CD4-positive, alpha-beta T cell treated with Interleukin-2 at 100 ng/mL for 4 hours (primary cell): Measurements from ENCODE around the gene ZNF70.
"Not testable (repeated sequence)": the region's sequence is repeated elsewhere in the genome, so short reads cannot be mapped to it uniquely, and the experiment has no call there.

ENCODE experiments used
- DNase-seq: peaks from one replicate; pipeline ENCODE4 v3.0.0-alpha.2; 2020; ENCODE audit warnings: low spot score

The ZNF70 gene

GRCh38 chr22:23756891-23757290 is 6.0 kb upstream of the ZNF70 start:
- no peak for DNase-seq

- DNase-seq, result no peak
Measured at GRCh38 chr22:23755711-23756110, 4.8 kb upstream of the ZNF70 start.

DNA sequence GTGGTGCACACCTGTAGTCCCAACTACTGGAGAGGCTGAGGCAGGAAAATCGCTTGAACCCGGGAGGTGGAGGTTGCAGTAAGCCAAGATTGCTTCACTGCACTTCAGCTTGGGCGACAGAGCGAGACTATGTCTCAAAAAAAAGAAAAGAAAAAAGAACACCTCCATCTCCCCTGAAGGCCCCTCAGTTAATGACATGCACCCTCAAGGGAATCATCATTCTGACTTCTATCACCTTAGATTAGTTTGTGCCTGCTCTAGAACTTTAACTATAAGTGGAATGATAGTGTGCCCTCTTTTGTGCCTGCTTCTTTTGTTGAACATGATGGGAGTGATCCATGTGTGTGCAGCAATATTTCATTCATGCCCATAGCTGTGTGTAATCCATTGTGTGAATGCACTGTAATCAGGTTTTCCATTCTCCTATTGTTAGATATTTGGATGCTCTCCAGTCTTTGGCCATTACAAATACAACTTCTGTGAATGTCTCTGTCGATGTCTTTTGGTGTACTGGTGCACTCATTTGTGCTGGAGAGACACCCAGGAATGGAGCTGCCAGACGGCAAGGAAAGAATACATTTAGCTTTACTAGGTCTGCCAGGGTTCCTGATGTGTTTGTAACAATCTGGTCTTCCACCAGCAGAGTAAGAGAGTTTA is 4.2 kb upstream of the ZNF70 start:
- no peak for DNase-seq

DNA sequence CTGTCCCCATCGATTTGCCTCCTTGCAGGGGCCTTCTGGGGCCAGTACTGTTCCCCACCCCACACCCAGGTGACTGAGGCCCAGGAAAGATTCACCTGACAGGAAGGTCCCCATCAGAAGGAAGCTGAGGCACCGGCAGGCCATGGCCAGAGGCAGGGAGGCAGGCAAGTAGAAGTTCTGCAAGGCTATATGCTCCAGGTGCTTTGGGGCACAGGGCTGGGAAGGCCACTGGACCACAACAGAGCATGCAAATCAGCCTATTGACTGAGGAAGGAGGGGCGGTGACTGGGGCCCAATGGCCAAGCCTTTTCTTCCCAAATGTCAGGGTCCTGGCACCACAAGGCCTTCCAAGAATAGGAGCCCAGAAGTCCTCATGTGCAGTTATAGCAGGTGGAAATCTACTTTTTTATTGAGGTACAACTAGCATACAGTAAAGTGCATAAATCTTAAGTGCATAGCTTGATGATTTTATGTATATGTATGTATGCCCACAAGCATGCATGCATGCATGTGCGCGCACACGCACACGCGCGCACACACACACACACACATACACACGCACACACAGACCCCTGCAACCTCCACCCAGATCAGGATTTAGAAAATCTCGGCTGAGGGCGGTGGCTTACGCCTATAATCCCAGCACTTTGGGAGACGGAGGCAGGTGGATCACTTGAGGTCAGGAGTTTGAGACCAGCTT is 3.5 kb upstream of the ZNF70 start, which contains the start of gene VPREB3:
Gene VPREB3 (minus strand): TSS at position 206 of the 700 bp plus-strand sequence. CDS start 62 bp downstream, at position 144.
- DNase-seq, result no peak

DNA sequence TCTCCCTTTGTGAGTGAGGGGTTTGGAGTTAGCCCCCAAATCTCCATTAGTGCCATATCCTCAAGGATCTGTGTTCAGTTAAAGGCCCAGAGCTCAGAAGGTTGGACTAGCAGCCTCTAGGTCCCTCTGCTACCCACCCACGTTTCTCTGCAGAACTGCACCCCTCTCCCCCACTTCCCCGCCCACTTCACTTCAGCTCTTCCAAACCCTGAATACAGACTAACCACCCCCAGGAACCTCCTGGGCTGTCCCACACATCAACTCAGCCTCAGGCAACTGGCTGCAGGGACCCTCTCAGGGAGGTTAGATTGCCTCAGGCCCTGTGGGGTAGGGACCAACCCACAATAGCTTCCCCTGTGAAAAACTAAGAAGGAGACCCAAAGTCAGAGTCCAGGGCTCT is 2.5 kb upstream of the ZNF70 start:
- no peak for DNase-seq

DNA sequence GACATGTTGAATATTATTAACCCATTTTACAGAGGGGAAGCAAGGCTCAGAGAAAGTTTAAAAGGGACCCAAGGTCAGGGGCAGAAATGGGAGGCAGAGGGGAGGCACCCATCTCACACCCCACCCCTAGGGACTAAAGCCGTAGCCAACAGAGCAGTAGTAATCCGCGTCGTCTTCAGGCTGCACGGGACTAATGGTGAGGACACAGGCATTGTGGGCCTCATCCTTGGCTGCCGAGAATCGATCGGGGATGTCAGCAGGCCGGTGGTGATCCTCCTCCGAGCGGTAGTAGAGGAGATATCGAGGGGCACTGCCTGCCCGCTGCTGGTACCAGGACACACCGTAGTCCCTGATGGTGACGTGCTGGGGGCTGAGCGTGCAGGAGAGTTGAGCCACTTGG is 1.8 kb upstream of the ZNF70 start:
- DNase-seq, result no peak

GRCh38 chr22:23752090-23752691 is 1.3 kb upstream of the ZNF70 start:
- no peak for DNase-seq

DNA sequence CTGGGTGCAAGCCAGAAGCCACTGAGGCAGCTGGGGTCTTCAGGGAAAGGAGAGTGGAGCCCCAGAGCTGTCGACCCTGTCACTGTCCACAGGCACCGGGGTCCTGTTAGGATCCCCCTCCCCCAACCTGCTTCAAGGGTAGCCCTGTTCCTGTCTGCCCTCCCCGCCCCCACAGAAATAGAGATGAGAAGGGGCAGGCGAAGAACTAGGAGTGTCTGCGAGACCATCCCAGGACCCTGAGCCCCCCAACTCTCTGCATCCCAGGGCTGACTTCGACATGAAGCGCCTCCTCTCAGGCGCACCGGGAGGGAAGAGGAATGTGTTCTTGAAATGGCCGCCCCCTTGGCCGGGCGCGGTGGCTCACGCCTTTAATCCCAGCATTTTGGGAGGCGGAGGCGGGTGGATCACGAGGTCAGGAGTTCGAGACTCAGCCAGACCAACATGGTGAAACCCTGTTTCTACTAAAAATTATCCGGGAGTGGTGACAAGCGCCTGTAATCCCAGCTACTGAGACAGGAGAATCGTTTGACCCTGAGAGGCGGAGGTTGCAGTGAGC is 607 bp upstream of the ZNF70 start:
- no peak for DNase-seq

- DNase-seq, result no peak
Measured at GRCh38 chr22:23750367-23750713, 572 bp downstream of the ZNF70 start.

DNA sequence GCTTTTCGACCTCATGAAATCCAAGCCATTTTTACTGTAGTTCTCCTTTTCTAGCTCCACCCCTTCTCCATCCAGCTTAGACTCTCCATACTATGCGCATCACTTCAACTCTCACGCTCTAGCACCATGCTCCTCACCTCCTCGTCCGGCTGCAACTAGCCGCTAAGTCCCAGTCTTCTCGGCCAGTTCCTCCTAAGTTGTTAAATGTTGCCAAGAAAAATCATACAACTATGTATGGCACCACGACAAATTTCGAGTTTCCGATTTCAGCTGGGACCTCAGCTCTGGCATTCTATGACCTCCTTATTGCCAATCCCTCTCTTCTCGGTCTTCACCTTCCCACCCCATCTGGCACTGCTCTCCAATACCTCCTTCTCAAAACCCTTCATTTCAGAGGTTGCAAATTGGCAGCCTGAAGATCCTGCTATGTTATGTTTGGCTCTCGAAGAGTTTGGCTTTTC is 1.0 kb downstream of the ZNF70 start:
- DNase-seq, result no peak

DNA sequence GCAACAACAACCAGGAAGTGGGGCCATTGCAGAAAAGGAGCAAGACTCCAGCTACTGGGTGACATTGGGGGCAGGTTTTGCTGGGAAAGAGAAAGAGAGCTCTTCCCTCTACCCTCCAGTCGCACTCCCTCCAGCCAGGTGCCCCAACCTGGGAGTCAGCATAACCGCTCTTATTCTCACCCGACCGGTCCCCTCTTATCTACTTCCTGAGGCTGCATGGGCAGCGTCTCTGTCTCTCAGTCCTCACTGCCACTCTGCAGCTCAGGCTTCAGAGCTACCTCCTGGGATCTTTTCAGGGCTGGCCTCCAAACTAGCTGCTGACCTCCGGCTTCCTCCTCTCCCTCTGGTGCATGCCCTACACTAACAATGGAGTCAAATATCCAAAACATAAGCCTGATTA is 5.1 kb downstream of the ZNF70 start:
- no peak for DNase-seq

DNA sequence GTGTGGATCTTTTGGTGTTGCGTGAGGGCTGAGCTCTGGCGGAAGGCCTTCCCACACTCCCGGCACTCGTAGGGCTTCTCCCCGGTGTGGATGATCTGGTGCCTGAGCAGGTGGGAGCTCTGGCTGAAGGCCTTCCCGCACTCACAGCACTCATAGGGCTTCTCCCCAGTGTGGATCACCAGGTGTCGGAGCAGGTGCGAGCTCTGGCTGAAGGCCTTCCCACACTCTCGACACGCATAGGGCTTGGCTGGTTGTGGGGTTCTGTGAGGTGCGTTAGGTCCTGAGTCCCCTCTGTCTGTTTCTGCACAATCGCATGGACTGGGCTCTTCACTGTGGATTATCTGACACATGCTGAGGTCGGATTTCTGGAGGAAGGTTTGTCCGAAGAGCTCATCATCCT is 6.4 kb downstream of the ZNF70 start:
- DNase-seq, result no peak

- DNase-seq, result no peak
Measured at GRCh38 chr22:23744001-23744400, 6.9 kb downstream of the ZNF70 start.

- no peak for DNase-seq
Measured at GRCh38 chr22:23743303-23743705, 7.6 kb downstream of the ZNF70 start.

DNA sequence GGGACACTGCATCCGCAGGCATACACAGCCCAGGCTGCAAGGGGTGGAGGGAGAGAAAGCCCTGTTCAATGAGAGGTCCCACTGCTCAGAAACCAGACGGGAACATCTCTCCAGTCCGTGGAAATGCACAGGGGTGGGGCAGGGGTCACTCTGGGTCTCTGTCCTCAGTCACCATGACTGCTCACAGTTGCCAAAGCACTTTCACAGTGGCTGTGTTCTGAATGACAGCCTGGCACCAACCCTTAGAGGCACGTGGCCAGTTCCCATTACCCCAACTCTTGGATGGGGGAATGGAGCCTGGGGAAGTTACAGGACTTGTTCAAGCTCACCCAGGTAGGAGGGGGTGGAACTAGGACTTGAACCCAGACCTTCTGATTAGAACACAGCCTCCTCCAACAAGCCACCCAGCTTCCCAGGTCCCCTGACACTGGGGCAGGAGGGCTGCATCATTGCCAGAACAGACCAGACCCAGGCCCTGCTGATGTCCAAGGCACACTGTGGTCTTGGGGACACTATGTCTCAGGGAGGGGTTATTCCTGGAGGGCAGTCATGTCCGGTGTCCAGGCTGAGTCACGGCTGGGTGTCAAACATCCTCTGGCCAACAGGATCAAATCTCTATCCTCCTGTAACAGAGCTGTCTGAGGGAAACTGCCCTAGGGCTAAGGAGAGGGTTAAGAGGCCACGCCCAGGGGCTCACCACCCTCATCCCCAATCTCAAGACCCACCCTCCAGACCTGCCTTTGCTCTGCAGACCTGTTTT is 8.2 kb downstream of the ZNF70 start:
- DNase-seq, result no peak

DNA sequence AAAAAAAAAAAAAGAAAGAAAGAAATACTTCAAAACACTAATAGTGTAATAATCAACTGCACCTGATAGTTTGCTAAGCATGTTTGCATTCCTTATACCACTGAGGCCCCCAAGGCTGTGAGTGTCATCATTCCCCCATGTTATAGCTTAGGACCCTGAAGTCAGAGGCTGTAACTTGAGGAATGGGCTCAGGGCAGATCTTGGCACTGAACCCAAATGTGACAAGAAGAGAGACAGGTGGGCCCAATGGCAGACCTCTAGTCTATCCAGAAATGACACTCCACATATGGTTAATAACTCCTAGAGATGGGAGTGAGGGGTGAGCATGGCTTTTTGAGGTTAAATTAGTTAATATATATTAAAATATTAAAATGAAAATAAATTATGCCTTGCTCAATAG is 13.2 kb downstream of the ZNF70 start:
- no peak for DNase-seq

DNA sequence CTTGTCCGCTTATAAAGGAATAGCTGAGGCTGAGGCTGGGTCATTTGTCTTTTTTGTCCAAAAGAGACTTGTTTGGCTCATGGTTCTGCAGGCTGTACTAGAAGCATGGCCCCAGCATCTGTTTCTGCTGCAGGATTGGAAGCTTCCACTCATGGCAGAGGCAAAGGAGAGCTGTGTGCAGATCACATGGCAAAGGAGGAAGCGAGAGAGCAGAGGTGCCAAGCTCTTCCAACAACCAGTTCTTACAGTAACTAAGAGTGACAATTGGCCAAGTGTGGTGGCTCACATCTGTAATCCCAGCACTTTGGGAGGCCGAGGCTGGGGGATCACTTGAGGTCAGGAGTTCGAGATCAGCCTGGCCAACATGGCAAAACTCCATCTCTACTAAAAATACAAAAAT is 22.8 kb downstream of the ZNF70 start:
- DNase-seq, result not testable (repeated sequence)

- no peak for DNase-seq
Measured at GRCh38 chr22:23722724-23723123, 28.2 kb downstream of the ZNF70 start.

GRCh38 chr22:23722160-23722559 is 28.8 kb downstream of the ZNF70 start:
- no peak for DNase-seq

DNA sequence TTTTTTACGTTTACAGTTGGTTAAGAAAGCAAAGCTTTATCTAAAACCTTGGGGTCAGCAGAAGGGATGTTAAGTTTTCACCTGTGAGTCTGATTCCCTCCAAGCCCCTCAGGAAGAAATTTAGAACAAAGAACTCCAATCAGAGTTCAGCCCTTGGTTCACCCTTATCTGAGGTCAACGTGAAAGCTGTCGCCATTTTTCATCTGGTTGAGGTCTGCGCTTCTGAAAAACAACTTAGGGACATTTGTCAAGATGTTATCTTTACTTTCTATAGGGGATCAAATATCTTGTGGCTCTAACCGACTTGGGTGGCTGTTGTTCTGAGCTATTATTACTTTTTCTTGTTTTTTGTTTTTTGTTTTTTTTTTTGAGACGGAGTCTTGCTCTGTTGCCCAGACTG is 30.1 kb downstream of the ZNF70 start:
- no peak for DNase-seq

GRCh38 chr22:23718371-23719165 is 32.3 kb downstream of the ZNF70 start:
- DNase-seq, result no peak
